AG04450 (cell line): ENCODE results near the gene SSR3. TPM values are rescaled to one million over a fixed set of nuclear protein-coding genes. Genes with fewer than 3 reads are reported as not detected.

Experiments used
- CTCF ChIA-PET: fragments of 300-600, 350-600 bp; formaldehyde crosslinking; extraction: SDS; loops from one replicate; lab custom pipeline; 2022; ENCODE audit warnings: antibody characterized with exemption, inconsistent platforms; lab: Charles Lee
- POLR2A ChIA-PET: fragments of 350-600 bp; formaldehyde crosslinking; extraction: SDS; loops from one replicate; lab custom pipeline; 2021; ENCODE audit warnings: antibody characterized with exemption, inconsistent platforms; lab: Yijun Ruan, JAX
- DNase-seq: peaks from one replicate; pipeline ENCODE4 v3.0.0-alpha.2; 2011; ENCODE audit warnings: low read depth, low spot score
- H3K27ac ChIP-seq: one replicate; pipeline ENCODE4 v1.5.1; 2012; ENCODE audit warnings: low read depth, low read length, control low read depth
- H3K27me3 ChIP-seq: one replicate; pipeline ENCODE4 v1.6.0; 2012; ENCODE audit warnings: low read length; ENCODE audit not compliant: control insufficient read depth, insufficient read depth
- H3K4me3 ChIP-seq: 2 replicates; pipeline ENCODE4 v1.5.1; 2011; ENCODE audit warnings: mild to moderate bottlenecking, low read depth, low read length, control low read depth
- H3K9me3 ChIP-seq: 2 replicates; pipeline ENCODE4 v1.5.1; 2012; ENCODE audit warnings: low read length; ENCODE audit not compliant: control insufficient read depth, insufficient read depth
- polyA plus RNA-seq: library from polyadenylated mRNA; depleted of rRNA; stranded (reverse); fragments of >200 nt; gene quantifications from 2 replicates; pipeline ENCODE4 v1.2.3, GENCODE V29; 2011
- TF ChIP-seq, protein P1 (sequence below): IDR thresholded peaks from 2 replicates; pipeline ENCODE4 v1.5.1; 2011; ENCODE audit warnings: low read depth, low read length, control low read depth, inconsistent platforms

The SSR3 gene
- polyA plus RNA-seq, 1 experiment, result 328 TPM

GRCh38 chr3:156535798-156536197, 19.1 kb downstream of the SSR3 start:
- TF ChIP-seq, protein P1, sequence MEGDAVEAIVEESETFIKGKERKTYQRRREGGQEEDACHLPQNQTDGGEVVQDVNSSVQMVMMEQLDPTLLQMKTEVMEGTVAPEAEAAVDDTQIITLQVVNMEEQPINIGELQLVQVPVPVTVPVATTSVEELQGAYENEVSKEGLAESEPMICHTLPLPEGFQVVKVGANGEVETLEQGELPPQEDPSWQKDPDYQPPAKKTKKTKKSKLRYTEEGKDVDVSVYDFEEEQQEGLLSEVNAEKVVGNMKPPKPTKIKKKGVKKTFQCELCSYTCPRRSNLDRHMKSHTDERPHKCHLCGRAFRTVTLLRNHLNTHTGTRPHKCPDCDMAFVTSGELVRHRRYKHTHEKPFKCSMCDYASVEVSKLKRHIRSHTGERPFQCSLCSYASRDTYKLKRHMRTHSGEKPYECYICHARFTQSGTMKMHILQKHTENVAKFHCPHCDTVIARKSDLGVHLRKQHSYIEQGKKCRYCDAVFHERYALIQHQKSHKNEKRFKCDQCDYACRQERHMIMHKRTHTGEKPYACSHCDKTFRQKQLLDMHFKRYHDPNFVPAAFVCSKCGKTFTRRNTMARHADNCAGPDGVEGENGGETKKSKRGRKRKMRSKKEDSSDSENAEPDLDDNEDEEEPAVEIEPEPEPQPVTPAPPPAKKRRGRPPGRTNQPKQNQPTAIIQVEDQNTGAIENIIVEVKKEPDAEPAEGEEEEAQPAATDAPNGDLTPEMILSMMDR, result no peak
- no peaks in the 10 kb centered on the region for H3K27me3 ChIP-seq
- H3K27ac ChIP-seq, result peak overlapping the region; percentile 93
- DNase-seq, result no peak
- no peak overlapping the region for H3K4me3 ChIP-seq
- no peaks in the 10 kb centered on the region for H3K9me3 ChIP-seq
- ChIA-PET CTCF (interaction anchor here (0.6 to 2.2 kb wide), 17 partner anchors 8 to 601 kb away, joined by 3 to 19 read pairs (median 4); partner anchors contain the start of gene SSR3), POLR2A (interaction anchor here (0.6 to 2.1 kb wide), 9 partner anchors 9 to 587 kb away, joined by 3 to 8 read pairs (median 4); partner anchors contain the start of gene SSR3)

- Histone ChIP-seq H3K27me3 (no peaks in the 10 kb centered on the region), H3K9me3 (no peaks in the 10 kb centered on the region), H3K27ac (peak overlapping the region; percentile 93), H3K4me3 (no peak overlapping the region)
- ChIA-PET POLR2A (interaction anchor here (0.6 to 2.1 kb wide), 10 partner anchors 9 to 587 kb away, joined by 3 to 8 read pairs (median 4); partner anchors contain the start of gene SSR3), CTCF (interaction anchor here (0.5 to 2.2 kb wide), 19 partner anchors 8 to 602 kb away, joined by 3 to 19 read pairs (median 5); partner anchors contain the start of gene SSR3)
- TF ChIP-seq, protein P1, result peak; percentile 31; the same call in 1 of the 2 replicates
- peak; percentile 98 for DNase-seq
Measured at GRCh38 chr3:156535162-156535627, 19.7 kb downstream of the SSR3 start.

GRCh38 chr3:156533205-156533604, 21.7 kb downstream of the SSR3 start:
- Histone ChIP-seq H3K4me3 (no peak overlapping the region), H3K27ac (peak overlapping the region; percentile 39), H3K9me3 (no peaks in the 10 kb centered on the region), H3K27me3 (no peaks in the 10 kb centered on the region)
- DNase-seq, result no peak
- TF ChIP-seq, protein P1, result no peak
- POLR2A ChIA-PET, result interaction anchor here (0.6 kb wide), 1 partner anchor 552 kb away, joined by 3 read pairs; no protein-coding TSS in a partner anchor
- CTCF ChIA-PET, result interaction anchor here (1.1 to 1.2 kb wide), 2 partner anchors 23 to 382 kb away, joined by 3 to 5 read pairs; no protein-coding TSS in a partner anchor

GRCh38 chr3:156532730-156533129, 22.2 kb downstream of the SSR3 start:
- POLR2A ChIA-PET, result interaction anchor here (0.6 kb wide), 1 partner anchor 553 kb away, joined by 3 read pairs; no protein-coding TSS in a partner anchor
- no peak overlapping the region for H3K4me3 ChIP-seq
- H3K27ac ChIP-seq, result no peak overlapping the region
- no peaks in the 10 kb centered on the region for H3K9me3 ChIP-seq
- no peak for DNase-seq
- TF ChIP-seq, protein P1, result no peak
- CTCF ChIA-PET, result interaction anchor here (1.1 to 1.2 kb wide), 2 partner anchors 23 to 382 kb away, joined by 3 to 5 read pairs; no protein-coding TSS in a partner anchor
- no peaks in the 10 kb centered on the region for H3K27me3 ChIP-seq

- no peaks in the 10 kb centered on the region for H3K9me3 ChIP-seq
- DNase-seq, result no peak
- TF ChIP-seq, protein P1, result no peak
- no peak overlapping the region for H3K4me3 ChIP-seq
- ChIA-PET CTCF (interaction anchor here (1.1 kb wide), 1 partner anchor 20 kb away, joined by 4 read pairs; no protein-coding TSS in a partner anchor), POLR2A (no interaction called here)
- H3K27me3 ChIP-seq, result no peaks in the 10 kb centered on the region
- no peak overlapping the region for H3K27ac ChIP-seq
Measured at GRCh38 chr3:156530980-156531379, 23.9 kb downstream of the SSR3 start.
